Activated CD4-positive, alpha-beta T cell treated with anti-CD3 and anti-CD28 coated beads, Interleukin-2, Interleukin-6, amounts not matched to agents 100 ng/mL and 50 ng/mL, durations not matched to agents 16 hours and 8 hours (primary cell): Measurements from ENCODE around the gene NCOA7.
"Not testable (repeated sequence)": the region's sequence is repeated elsewhere in the genome, so short reads cannot be mapped to it uniquely, and the experiment has no call there.

Experiments used
- DNase-seq: peaks from one replicate; pipeline ENCODE4 v3.0.0-alpha.2; 2020

The NCOA7 gene

GRCh38 chr6:125882243-125882642 lies 91.5 kb downstream of the NCOA7 start:
- no peak for DNase-seq

DNA sequence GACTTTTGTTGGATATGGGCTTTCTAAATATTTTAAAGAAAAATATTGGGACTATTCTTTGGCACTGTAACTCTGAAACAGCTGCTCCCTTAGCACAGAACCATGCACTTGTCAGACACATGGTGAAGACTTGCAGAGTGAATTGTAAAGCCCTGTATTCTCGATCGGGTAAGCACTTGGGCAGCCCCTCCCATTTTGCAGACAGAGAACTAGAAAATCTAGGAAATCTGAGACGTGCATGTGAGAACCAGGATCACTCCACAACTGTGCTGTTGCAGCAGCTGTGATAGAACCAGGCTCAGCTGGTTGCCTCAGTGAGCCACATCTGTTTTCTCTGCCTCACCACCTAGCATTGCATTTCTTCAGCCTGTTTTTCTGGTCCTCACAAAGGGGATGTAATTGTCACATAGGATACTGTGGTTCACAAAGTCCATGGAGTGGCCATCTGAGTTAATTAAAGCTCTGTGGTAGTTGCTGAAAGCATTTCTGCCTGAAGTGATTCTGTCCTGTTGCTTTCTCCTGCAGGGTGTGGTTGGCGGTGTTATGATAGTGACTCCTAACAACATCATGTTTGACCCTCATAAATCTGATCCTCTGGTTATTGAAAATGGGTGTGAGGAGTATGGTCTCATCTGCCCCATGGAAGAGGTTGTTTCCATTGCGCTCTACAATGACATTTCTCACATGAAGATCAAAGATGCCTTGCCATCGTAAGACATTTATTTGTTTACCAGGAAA lies 94.0 kb downstream of the NCOA7 start:
- DNase-seq: no peak

DNA sequence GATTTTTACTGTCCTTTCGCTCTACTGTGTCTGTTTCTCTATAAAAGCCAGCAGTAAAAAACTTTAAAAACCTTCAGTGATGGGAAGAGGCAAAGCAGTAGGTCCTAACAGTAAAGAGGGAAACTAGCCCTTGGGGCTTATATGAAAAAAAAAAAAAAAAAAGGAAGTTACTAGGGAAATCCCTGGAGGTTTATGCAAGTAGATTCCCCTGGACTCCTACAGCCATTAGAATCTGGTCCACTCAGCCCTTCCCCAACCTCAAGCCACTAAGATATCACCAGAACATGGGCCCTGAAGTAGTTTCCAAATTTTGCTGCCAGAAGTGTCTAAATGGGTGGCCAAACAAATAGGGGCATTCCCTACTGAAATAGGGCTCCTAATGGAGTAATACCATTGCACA lies 95.3 kb downstream of the NCOA7 start:
- DNase-seq: no peak

GRCh38 chr6:125886914-125887313 lies 96.2 kb downstream of the NCOA7 start:
- DNase-seq: no peak

DNA sequence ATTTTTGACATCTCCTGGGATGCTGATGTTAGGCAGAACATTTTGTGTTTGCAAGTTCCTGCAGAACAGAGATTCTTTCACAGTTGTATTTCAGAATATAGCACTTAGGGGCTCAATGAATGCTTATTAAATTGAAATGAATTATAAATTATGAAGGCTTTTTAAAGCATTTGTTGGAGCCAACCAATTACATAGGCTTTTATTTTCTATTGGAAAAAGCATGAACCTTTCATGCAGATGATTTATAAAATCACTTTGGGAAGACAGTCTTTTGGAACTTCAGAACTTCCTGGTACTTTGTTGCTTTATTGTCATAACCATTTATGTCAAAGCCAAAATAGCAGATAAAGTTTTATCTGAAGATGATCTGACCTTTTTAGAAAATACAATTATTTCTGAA lies 96.6 kb downstream of the NCOA7 start:
- no peak for DNase-seq

DNA sequence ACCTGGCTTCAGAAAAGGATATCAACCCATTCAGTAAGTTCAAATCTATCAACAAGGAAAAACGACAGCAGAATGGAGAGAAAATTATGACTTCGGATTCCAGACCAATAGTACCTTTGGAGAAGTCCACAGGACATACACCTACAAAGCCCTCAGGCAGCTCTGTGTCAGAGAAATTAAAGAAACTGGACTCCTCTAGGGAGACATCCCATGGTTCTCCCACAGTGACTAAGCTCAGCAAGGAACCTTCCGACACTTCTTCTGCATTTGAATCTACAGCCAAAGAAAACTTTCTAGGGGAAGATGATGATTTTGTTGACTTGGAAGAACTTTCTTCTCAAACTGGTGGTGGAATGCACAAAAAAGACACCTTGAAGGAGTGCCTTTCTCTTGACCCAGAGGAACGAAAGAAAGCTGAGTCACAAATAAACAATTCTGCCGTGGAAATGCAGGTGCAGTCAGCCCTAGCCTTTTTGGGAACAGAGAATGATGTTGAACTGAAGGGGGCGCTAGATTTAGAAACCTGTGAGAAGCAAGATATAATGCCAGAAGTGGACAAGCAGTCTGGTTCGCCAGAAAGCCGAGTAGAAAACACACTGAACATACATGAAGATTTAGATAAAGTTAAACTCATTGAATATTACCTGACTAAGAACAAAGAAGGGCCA lies 98.4 kb downstream of the NCOA7 start:
- DNase-seq: peak; percentile 46

GRCh38 chr6:125899726-125900182 lies 109.0 kb downstream of the NCOA7 start:
- DNase-seq: no peak

DNA sequence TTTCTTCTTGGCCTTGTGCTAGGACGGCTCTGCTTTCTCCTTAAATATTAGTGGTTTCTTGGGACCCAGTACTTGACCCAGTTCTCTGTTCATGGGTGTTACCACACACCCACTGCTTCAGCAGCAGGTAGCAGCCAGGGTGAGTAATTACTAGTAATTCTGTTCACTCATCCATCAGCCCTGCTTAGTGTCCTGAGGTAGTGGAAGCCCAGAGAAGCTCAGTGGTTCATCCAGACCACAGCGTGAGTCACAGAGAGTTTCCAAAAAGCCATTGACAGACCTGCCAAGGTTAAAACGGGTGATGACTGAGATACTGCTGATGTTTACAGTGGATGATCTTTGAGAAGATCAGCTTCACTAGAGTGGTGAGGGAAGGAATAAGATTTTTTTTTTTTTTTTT lies 114.1 kb downstream of the NCOA7 start:
- peak; percentile 88 for DNase-seq

DNA sequence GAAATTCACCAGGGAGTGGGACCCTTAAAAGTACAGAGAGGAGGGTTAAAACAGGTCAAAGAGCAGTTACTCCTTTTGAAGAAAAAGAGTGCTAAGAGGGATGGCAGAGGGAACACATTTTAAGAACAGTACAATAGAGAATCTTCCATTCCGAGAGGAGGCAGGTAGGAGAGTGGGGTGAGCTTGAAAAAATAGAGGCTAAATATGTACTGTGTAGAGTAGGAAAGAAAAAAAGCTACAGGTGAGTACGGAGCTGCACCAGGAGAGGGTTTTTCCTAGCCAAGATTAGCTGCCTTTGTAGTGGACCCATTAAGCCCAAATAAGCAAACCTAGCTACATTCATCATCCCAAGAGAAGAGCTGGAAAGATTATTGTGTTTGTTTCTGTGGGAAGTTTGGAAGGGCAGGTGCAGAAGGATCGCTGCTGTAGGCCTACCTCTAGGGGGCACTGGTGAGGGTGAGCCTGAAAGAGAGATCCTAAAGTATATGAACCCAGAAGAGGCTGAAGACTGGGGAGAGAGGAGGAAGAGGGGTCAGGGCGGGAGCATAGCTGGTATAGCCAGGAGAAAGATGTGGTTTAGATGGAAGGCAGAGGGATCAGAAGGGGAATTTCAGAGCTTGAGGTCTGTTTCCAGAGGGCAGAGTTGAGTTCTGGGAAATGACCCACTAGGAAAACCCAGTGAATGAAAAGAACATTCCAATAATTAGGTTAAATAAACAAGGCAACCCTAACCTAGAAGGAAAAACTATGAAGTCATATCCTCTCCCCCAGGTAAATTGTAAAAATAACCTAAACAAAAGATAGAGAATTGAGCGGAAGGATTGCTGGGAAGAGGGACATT lies 115.6 kb downstream of the NCOA7 start:
- peak; percentile 64 for DNase-seq

- DNase-seq: peak; percentile 70
Observed at GRCh38 chr6:125910527-125910926, 119.8 kb downstream of the NCOA7 start.

DNA sequence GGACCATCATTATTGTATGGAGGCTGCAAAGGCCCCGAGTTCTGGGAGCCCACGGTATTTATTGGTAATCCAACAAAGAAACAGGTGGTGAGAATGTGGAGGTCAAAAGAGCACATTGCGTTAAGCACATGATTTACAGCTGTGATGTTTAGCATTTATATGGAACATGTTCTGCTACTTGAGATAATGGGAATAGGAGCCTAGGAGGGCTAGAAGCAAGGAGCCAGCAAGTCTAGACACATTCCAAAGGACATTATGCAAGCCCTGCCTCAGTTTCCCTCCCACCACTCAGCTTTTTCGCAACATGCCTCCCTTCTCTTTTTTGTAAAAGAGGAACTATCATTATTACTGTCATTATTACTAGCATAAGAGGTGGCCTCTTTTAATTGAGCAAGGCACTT lies 120.3 kb downstream of the NCOA7 start:
- DNase-seq: not testable (repeated sequence)

GRCh38 chr6:125912430-125912829 lies 121.7 kb downstream of the NCOA7 start:
- DNase-seq: not testable (repeated sequence)

DNA sequence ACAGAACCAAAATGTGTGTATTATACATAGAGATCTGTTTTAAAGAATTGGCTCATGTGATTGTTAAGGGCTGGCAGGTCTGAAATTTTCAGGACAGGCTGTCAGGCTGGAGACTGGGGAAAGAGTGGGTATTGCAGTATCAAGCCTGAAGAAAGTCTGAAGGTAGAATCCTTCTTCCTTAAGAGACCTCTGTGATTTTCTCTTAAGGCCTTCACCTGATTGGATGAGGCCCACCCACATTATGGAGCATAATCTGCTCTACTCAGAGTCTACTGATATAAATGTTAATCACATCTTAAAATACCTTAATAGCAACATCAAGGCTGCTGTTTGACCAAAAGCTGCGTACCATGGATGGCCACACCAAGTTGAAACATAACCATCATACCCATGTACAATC lies 122.4 kb downstream of the NCOA7 start:
- no peak for DNase-seq

- DNase-seq: no peak
Observed at GRCh38 chr6:125913864-125914351, 123.1 kb downstream of the NCOA7 start.

DNA sequence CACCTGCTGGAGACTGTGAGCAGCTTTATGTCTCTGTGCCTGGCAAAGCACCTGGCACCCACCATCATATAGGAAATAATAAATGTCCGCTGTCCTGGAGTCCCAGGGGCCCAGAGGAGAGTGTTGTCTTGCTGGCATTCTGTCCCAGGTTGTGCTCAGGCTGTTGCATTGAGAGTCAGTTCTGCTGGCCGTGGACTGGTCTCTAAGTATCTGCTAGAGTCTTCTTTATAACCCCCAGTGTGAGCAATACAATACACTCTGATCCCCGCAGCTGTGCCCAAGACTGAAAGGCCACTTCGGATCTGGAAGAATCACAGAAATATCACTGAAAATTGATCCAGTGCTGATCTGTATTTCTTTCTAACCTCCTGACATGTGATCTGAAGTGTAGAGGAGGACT lies 127.5 kb downstream of the NCOA7 start:
- no peak for DNase-seq

- DNase-seq: peak; percentile 85
Observed at GRCh38 chr6:125918681-125919566, 128.2 kb downstream of the NCOA7 start.

GRCh38 chr6:125919618-125920017 lies 128.9 kb downstream of the NCOA7 start:
- DNase-seq: no peak

DNA sequence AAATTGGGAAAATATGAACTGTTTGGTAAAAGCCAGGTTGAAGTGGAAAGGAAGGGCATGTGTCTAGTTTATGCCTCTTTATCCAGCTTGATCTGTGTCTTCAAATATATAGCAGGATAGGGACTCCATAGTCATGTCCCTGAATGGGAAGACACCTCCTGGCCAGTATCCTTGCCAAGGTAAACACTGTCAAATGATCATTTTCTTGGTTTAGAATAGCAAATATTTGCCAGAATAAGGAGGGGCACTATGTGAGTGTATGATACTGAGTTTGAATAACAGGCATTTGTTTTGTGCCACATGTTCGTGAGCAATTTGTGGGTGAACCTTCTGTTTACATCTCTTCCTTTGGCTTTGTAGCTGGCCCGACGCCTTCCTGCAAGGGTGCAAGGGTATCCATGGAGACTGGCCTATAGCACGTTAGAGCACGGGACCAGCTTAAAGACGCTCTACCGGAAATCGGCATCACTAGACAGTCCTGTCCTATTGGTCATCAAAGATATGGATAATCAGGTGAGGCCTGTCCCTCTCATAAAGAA lies 131.6 kb downstream of the NCOA7 start:
- DNase-seq: no peak

- no peak for DNase-seq
Observed at GRCh38 chr6:125923366-125923877, 132.7 kb downstream of the NCOA7 start.

- DNase-seq: peak; percentile 43
Observed at GRCh38 chr6:125924169-125924568, 133.4 kb downstream of the NCOA7 start.

- DNase-seq: no peak
Observed at GRCh38 chr6:125924697-125925358, 134.1 kb downstream of the NCOA7 start.
